NCI-H2081 treated with DMSO at 0.1 percent for 48 hours (cell line): ENCODE data around the gene EVPLL.
"Not testable (repeated sequence)": the region's sequence is repeated elsewhere in the genome, so short reads cannot be mapped to it uniquely, and the experiment has no call there.

ENCODE experiments used
- DNase-seq: peaks from one replicate; lab custom pipeline; 2025; lab: John Stamatoyannopoulos, UW

EVPLL gene

DNA sequence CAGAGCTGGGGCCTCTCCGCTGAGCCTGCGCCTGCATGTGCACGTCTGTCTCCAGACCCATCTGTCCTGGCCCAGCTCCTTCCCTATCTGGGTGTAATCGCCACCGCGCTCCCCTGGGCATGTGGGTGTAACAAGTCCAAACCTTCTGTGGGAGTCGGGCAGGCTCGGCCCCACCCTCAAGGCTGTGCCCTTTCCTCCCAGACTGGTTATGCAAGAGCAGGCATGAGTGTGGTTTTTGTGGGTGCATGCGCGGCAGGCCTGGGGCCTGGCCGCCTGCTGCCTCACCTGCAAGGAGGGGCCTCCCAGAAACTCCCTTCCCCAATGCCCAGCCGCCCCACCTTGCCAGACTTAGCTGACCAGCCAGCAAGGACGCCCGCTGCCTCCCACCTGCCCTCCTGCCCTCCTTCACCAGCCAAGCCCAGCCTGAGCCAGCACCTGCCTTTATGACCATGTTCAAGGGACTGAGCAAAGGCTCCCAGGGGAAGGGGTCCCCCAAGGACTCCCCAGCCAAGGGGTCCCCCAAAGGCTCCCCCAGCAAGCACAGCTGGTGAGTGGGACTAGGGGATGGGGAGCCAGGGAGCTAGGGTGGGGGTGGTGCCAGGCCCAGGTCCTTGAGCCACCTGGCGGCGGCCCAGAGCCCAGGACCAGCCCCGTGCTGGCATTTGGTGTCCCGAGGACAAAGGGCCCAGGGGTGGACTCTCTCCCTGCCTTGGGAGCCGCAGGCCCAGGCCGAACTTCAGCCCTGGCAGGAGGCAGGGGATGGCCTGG, at the start of gene EVPLL:
EVPLL (plus strand) TSS at position 342 of the 768 bp plus-strand sequence. CDS start 3,160 bp downstream, outside the sequence.
- DNase-seq, result no peak

DNA sequence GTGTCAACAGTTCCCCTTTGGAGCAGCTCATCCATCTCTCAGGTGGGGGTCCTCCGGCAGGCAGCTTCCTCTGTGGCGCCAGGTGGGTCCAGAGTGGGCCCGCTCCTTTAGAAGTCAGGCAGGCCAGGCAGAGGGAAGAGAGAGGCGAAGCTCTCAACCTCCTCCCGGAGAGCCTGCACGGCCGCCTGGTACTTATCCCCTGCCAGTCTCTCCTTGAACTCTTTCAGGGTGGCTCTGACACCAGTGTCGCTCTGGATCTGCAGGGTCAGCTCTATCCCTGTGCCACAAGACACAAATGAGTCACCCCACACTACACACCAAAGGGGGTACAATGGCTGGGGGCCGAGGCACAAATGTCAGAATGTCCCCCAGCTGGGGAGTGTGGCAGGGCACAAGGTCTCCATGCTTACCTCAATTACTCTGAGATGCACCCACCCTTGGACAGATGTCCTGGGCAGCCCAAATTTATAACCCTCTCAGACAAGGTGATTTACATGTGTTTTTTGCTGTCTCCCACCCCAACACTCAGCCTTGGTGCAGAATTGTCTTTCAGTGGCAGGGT, 48.9 kb upstream of the EVPLL start:
- no peak for DNase-seq

DNA sequence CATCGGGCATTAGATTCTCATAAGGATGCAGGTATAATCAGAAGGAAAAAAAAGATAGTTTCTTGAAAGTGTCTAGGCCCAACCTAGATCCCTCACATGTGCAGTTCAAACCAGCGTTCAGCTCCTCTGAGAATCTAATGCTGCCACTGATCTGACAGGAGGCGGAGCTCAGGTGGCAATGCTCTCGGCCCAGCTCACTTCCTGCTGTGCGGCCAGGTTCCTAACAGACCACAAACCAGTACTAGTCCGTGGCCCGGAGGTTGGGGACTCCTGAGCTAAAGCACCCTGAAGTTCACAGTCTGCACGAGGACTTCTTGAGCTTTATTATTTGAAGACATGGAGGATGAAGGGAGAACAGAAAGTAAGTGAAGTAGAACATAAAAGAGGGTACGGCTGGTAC, 45.7 kb upstream of the EVPLL start:
- DNase-seq, result no peak

DNA sequence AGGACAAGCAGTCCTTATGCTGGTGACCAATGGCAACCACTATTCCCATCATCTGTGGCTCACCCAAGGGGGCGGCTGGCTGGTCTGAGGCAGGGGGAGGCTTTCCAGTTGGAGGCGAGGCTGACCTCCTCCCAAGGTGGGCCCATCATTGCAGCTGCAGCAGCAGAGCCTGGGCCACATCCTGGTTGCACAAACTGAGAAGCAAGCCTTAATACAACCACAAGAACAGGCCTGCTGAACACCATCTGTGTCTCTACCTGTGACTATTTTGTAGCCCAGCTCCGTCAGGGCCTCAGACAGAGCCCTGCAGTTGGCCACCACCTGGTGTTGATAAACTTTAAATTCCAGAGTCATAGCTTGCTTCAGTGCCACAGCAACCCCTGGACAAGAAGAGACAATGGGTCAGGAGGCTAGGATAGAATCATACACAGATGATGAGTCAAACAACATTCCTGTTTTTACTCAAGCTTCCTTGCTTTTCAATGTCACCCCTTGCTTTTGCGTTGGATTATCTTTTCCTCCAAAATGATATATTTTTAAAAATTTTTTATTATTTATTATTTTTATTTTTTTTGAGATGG, 44.6 kb upstream of the EVPLL start:
- no peak for DNase-seq

DNA sequence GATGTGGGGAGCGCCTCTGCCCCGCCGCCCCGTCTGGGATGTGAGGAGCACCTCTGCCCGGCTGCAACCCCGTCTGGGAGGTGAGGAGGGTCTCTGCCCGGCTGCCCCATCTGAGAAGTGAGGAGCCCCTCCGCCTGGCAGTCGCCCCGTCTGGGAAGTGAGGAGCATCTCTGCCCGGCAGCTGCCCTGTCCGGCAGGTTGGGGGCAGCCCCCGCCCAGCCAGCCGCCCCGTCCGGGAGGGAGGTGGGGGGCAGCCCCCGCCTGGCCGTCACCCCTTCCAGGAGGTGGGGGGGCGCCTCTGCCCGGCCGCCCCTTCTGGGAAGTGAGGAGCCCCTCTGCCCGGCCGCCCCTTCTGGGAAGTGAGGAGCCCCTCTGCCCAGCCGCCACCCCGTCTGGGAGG, 39.4 kb upstream of the EVPLL start:
- DNase-seq, result not testable (repeated sequence)

DNA sequence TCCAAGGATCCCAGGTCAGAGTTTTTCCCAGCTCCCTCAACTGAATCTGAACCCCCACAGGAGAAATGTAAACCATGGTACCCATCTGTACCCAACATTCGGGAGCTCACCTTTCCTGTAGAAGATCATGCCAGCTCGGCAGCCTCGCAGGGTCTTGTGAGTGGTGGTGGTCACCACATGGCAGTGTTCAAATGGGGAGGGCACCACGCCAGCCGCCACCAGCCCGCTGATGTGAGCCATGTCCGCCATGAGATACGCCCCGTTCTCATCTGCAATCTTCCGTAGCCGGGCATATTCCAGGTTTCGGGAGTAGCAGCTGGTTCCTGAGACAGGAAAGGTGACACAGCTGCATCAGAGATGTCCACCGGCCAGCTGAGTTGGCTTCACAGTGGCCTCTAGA, 37.6 kb upstream of the EVPLL start:
- DNase-seq, result no peak

DNA sequence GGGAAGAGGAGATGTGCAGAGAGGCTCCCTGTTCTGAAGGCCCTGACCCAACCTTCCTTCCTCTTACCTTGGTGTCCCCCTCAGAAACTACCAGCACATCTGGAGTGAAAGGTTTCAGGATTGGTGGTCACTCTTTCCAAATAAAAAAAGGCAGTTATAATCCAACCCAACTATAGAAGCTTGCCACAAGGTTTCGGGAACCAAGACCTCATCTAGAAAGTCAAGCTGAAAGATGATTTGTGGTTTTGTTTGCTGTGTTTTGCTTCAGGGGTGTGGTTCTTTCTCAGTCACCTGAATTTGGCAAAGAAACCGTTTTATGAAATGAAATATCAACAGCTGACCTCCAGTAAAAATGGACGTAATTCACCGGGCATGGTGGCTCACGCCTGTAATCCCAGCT, 33.6 kb upstream of the EVPLL start:
- DNase-seq, result no peak

DNA sequence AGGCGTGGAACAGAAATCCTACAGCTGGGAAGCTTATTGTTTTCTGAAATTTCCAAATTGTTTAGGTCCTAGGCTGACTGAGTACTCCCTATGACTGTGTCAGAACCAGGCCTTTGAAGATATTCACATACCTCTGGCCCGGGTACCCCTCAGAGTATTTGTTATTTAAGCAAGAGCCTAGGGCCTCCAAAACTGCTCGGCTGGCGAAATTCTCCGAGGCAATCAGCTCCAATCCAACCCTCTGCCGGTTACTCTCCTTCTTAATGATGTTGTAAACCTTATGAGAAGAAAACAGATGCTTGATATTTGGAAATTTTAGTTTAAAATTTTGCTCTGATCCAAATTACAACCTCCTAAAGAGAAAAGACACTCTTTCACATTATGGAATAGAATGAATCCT, 24.0 kb upstream of the EVPLL start:
- DNase-seq, result no peak

DNA sequence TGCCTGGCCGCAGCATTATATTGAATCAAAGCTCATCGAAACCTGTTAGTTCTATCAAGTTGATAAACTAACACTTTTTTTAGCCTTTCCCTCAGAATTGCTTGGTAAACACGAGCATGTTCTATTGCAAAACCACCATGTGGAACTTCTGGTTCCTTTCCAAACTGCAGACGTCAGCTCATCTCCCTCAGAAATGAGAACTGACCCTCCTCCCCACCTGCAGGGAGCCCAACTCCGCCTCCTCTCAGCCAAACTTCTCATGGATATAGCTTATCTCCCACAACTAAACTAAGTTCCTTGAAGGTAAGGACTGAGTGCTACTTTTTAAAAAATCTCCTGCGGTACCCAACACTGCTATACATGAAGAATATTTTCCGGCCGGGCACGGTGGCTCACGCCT, 21.0 kb upstream of the EVPLL start:
- DNase-seq, result no peak

DNA sequence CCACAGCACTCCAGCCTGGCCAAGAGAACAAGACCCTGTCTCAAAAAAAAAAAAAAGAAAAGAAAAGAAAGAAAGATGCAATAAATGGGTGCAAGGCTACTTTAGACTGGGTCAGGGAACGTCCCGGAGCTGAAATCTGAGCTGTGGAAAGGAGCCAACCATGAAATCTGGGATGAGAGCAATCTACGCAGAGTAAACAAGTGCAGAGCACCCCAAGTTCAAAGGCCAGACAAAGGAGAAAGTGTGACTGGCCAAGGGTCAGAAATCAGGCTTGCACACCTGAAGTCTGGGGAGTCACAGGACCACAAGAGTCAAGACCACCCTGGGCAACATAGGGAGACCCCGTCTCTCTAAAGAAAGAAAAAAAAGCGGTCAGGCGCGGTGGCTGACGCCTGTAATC, 17.1 kb upstream of the EVPLL start:
- no peak for DNase-seq

DNA sequence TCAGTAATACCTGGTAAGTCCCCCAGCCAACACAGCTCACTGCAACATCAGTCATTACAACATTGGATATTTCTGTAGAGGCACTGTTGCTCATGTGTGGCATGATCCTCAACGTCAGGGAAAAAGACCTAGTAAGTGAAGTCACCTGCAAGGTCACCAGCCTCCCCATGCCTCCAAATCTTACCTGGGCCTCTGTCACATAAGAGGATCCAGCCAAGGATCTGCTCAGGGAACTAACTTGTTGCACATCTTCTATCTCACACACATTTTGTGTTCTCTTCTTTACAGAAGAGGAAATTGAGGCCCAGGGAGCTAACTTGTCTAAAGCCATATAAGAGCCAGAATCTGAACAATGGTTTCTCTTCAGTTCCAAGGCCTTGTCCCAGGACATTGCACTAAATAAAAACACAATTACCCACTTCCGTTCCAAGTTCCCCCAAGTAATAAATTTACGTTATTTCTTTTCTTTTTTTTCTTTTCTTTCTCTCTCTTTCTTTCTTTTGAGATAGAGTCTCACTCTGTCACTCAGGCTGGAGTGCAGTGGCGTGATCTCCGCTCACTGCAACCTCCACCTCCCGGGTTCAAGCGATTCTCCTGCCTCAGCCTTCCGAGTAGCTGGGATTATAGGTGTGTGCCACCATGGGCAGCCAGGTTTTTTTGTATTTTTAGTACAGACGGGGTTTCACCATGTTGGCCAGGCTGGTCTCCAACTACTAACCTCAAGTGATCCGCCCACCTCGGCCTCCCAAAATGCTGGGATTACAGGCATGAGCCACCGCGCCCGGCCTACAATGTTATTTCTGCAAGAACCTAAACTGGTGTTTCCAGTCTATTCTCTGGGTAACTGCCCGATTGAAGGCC, 15.5 kb upstream of the EVPLL start:
- no peak for DNase-seq

DNA sequence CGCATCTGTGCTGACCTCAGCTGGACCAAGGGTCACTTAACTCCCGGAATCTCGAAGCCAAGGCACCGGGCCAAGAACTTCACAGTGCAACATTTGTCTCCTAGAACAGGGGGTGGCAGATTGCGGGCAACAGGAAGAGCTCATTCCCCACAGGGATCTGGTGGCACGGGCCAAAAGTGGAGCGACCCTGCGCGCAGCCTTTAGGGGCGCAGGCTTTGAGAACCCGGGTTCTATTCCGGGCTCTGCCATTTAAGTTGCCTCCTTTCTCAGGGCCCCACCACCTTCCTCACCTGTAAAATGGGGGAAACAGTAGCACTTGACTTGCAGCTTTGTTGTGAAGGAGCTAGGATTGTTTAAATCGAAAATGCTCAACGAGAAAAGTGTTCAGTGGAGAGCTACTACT, 14.9 kb upstream of the EVPLL start:
- no peak for DNase-seq

DNA sequence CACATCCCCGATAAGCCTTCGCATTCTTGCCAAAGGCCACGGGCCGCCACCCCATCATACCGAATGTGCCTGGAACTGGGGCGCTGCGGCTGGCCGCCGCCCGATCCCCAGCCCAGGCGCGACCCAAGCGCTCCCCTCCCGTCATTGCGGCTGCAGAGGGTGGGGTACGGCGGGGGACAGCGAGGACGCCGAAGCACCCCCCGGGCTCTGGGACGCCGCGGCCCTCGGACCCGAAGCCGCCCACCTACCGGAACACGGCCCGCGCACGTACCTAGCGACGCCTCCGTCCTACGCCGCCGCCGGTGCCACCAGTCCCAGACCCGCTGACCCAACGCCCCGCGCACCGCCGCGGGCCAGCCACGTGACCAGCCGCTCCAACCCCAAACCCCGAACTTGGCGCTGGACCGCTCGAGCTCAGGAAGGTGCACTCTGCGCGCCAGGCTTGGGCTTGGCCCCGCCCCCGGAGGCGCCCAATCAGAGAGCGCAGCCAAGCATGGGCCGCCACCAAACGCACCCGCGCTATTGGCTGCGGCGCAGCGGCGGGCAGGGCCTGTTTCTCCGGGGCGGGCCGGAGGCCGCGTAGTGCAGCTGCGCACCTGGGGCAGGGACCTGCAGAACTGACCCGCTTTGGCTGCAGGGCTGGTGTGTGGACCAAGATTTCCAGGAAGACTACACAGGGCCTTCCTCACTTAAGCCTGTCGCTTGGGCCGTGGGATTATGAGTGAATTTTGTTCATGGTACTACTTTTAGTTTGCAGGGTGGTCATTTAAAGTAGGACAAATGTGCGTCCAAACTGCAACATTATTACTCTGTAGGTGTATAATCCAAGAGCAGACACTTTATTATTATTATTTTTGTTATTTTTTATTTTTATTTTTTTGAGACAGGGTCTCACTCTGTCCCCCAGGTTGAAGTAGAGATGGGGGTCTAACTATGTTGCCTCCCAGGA, 14.2 kb upstream of the EVPLL start, which contains the start of gene SHMT1:
SHMT1 (minus strand) TSS at position 450 of the 949 bp plus-strand sequence. CDS start 7,569 bp downstream, outside the sequence.
- DNase-seq, result peak; percentile 33

DNA sequence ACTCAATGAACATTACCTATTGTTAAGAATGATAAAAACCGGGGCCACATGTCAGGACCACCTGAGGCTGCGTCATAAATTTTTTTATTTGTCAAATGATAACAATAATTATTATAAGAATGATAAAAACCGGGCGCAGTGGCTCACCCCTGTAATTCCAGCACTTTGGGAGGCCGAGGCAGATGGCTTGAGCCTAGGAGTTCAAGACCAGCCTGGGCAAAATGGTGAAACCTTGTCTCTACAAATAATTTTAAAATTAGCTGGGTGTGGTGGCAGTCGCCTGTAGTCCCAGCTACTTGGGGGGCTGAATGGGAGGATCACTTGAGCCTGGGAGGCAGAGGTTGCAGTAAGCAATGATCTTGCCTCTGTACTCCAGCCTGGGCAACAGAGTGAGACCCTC, 13.4 kb upstream of the EVPLL start:
- no peak for DNase-seq

DNA sequence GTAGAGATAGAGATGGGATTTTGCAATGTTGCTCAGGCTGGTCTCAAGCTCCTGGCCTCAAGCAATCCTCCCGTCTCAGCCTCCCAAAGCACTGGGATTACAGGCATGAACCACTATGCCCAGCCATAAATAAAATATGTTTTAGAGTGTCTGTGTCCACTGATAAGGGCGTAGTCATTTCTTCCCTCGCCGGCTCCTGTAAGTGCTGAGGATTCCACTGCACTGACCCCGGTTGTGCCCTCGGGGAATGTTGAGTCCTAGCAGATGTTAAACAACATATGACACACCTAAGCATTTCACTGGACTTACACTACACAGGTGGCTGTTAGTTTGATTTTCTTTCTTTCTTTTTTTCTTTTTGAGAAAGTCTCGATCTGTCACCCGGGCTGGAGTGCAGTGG, 8.6 kb upstream of the EVPLL start:
- no peak for DNase-seq

DNA sequence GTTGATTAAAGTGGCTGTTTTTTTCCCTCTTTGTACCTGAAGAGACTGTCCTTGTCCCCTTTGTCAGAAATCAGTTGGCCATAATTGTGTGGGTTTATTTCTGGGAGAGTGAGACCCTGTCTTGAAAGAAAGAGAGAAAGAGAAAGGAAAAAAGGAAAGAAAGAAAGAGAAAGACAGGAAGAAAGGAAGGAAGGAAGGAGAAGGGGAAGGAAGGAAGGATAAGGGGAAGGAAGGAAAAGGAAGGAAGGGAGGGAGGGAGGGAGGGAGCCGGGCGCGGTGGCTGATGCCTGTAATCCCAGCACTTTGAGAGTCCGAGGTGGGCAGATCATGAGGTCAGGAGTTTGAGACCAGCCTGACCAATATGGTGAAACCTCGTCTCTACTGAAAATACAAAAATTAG, 6.8 kb upstream of the EVPLL start:
- no peak for DNase-seq

DNA sequence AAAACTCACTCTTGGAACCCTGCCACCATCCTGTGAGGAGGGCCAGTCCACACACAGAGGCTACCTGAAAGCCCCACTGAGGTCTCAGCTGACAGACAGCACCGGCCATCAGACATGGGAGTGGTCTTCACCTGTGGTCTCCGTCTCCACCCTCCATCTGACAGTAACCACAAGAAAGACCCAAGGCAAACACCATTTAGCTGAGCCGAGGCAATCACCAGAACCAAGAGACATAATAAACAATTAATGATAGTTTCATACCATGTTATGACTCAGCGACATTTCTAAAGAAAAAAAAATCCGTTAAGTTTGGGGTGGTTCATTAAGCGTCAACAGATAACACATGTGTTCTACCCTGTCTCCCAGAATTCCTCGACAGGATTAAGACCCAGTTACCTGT, 6.1 kb upstream of the EVPLL start:
- DNase-seq, result no peak

DNA sequence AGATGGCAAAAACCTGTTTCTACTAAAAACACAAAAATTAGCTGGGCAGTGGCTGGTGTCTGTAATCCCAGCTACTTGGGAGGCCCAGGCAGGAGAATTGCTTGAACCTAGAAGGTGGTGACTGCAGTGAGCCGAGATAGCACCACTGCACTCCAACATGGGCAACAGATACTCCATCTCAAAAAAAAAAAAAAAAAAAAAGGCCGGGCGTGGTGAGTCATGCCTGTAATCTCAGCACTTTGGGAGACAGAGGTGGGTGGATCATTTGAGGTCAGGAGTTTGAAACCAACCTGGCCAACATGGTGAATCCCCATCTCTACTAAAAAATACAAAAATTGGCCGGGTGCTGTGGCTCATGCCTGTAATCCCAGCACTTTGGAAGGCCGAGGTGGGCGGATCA, 4.4 kb upstream of the EVPLL start:
- not testable (repeated sequence) for DNase-seq

DNA sequence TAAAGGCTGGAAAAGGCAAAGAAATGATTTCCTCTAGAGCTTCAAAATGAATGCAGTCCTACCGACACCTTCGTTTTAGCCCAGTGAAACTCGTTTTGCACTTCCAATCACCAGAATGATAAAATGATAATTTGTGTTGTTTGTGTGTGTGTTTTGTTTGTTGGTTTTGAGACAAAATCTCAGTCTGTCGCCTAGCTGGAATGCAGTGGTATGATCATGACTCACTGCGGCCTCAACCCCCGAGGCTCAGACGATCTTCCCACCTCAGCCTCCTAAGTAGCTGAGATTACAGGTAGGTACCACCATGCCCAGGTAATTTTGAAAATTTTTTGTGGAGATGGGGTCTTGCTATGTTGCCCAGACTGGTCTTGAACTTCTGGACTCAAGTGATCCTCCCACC, 3.4 kb upstream of the EVPLL start:
- DNase-seq, result no peak

DNA sequence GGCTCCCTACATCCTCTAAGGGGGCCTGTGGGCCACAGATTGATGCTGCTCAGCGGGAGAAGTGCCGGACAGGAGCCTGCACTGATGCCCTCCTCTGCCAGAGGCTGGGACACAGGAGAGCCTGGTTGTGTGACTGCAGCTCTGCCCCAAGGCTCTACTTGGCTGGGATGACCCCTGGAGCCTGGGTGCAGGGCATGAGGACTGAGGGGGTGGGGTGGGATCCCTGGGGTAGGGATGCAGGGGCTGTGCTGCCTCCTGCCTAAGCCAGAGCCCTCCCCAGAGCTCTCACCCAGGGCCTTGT, 577 bp downstream of the EVPLL start:
- DNase-seq, result no peak

DNA sequence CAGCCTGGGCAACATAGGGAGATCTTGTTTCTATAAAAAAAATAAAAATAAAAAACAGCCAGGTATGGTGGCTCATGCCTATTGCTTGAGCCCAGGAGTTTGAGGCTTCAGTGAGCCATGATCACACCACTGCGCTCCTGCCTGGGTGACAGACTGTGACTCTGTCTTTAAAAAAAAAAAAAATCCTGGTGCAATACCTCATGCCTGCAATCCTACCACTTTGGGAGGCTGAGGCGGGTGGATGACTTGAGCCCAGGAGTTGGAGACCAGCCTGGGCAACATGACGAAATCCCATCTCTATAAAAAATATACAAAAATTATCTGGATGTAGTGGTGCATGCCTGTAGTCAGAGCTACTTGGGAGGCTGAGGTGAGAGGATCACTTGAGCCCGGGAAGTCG, 1.0 kb downstream of the EVPLL start:
- DNase-seq, result not testable (repeated sequence)
